Activated gamma-delta T cell treated with Interleukin-2 at 50 U/mL for 16 hours (primary cell): ENCODE data around the gene GNPNAT1.

Experiments
- DNase-seq: peaks from one replicate; pipeline ENCODE4 v3.0.0-alpha.2; 2020

The GNPNAT1 gene

DNA sequence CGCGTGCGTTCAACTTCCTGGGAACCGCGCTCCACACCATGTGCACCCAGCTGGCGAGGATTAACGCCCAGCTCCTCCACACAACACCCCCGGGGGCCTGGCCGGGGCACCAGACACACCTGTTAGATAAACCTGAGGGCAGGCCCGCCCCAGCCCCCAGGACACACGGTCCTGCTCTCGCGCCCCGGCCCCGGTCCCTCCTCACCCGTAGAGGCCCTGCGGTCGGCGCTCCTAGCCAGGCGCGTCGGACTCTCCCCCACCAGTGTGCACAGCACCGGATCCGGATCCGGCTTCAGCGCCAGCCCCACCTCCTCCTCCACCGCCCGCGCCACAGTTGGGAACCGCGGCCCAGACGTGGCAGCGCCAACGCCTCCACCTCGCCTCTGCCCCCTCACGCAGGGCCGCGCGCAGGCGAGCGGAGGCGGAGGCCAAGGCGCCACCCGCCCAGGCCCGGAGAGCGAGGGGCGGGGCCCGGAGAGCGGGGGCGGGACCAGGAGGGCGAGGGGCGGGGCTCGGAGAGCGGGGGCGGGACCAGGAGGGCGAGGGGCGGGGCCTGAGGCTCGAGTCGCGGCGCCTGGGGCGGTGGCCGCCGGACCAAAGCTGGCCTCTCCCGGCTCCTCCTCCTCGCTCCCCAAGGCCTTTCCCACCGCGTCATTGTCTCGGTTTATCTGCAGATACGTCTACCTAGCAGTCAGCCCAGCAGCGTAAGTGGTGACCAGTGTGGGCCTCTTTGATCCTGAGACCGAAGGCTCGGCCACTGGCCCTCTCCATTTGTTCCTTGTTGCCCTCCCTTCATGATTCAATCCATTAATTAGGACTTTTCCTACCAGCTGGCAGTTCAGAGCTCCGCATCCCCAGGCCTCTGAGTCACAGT lies at the start of gene GNPNAT1:
GNPNAT1 (minus strand) TSS at position 385 of the 874 bp plus-strand sequence. CDS start 6,957 bp downstream, outside the sequence.
- DNase-seq, result peak; percentile 87

DNA sequence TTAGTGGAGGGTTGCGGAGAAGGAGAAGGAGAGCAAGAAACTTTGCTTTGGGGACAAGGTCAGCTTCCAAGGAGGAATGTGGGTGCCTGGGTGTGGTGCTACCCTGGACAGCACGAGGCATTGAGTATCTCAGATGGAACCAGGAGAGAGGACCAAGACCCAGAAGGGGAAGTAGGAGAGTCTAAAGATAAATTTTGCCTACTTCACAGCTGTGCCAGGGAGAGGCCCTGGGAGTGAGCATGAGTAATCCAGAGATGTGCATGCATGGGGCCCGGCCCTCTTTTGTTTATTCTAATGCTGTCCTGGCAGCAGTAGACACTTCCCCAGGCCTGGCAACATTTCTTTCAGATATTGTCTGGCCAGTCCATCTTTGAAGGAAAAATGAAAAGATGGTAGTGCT lies 49.5 kb upstream of the GNPNAT1 start:
- DNase-seq, result no peak

DNA sequence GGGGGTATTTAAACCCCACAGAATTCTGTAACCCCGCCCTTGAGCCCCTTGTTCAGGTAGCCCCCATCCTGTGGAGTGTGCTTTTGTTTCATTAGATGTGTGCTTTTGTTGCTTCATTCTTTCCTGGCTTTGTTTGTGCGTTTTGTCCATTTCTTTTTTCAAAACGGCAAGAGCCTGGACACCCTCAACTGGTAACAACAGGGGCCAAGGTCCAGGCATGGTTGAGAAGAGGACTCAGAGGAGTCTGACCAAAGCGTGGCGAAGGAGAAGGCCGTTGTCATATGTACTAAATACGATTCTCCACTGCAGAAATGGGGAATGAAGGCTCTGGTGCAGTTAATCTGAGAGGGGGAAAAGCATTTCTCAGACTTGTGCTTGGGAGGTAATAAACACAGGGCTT lies 46.0 kb upstream of the GNPNAT1 start:
- no peak for DNase-seq

DNA sequence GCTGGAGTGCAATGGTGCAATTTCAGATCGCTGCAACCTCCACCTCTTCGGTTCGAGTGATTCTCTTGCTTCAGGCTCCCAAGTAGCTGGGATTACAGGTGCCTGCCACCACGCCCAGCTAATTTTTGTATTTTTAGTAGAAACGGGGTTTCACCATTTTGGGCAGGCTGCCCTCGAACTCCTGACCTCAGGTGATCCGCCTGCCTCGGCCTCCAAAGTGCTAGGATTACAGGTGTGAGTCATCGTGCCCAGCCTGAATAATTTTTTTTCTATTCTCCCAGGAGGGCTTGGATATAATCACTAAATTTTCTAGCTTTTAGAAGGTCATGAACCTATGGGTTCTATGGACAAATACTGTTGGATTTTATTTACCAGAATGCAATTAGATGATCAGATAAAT lies 44.7 kb upstream of the GNPNAT1 start:
- DNase-seq, result no peak

DNA sequence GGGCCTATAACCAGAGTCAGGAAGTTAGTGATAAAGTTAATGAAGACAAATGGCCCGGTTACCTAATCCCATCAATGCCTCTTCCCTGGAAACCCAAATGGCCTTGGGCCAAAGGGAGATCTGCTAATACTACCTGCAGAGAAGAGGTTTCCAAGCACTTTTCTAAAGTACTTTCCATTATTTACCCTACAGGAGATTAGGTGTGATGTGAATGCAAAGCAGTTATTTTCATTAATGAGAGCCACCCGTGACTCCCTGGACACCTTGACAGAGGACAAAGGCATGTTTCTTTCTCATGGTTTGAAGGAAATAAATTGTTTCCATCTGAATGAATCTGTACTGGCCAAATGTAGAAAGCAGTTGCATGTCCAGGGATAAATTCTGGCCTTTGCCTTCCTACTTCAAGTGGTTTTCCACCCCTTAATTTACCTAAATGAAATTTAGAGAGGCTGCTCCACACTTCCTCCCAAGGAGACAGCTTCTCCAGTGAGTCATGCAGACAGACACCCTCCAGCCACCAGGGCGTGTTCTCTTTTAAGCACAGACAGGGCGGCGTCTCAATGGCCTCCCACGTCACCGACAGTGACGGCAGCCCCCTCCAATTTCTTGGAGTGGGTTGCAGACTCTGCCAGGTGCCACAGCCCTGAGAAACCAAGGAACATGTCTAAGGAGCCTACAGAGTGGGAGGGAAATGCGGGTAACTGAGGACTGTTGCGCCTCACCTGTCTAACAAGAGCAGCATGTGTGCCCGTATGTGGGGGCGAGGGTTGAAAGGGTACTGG lies 43.9 kb upstream of the GNPNAT1 start:
- no peak for DNase-seq

DNA sequence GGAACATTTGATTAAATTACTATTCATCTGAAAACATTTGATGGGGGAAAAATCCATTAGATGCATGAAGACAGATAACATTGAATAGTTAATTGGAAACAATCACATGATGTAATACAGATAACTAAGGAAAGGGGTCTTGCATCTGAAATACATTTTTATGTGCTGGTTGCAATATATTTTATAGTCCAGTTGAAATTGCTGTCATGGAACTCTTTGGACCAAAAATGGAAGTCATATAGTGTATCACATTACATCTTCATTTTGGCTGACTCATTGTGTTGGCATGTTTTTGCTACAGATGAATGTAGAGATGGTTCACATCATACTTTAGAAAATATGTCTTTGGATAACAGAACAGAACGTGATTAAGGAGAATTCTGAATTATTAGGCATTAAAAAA lies 43.0 kb upstream of the GNPNAT1 start:
- no peak for DNase-seq

DNA sequence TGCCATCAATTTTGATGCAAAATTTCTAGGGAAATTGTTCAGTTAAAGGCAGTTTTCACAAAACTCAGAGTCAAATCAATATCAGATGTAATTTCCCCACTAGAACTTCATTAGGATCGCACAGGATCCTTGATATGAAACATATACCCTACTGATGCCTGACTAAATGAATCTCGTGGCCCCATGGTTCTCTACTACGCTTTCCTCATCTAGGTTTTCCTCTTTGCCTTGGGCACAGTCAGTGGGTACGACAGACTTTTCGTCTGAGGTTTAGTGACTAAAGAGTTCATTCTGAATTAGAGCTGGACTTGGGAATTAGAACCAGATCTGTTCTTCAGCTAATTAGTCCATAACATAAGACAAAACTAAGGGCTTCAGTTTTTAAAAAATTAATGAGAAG lies 42.5 kb upstream of the GNPNAT1 start:
- DNase-seq, result no peak

DNA sequence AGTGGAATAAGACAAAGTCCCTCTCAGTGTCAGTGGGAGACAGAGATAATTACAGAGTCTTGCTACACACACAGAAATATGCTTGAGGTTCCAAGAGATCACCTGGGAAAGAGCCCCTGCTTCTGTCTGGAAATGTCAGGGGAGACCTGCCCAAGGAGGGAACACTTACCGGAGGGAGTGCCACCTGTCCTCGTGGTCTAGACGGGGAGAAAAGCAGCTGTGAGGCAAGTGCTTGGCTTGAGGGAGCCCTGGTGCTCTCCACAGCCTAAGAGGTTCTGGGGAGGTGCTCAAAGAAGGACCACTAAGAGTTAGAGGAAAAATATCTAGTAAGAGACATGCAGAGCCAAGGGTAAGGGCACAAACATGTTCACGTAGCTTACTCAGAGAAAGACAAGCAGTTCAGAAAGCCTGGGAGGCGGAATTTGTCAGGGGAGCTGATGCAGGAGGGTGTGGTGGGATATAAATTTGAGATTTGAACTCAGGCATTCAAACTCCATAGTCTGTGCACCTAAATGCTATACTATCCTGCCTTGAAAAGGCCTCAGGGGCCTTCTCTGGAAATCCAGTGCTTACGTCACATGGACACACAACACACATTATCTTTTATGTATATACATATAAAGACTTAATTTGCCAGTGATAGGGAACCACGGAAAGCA lies 38.2 kb upstream of the GNPNAT1 start:
- DNase-seq, result no peak

DNA sequence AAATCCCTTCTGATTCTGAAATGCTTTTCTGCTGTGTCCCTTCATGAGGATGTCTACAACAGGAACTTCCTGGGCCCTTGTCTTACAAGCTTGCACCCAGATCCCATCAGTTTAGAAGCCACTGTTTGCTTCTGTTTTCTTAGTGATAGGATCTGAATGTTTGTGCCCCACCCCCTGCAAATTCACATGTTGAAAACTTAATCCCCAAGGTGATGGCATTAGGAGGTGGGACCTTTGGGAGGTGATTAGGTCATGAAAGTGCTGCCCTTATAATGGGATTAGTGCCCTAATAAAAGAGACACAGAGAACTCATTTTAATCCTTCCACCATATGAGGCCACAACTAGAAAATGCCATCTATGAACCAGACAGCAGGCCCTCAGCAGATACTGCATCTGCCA lies 36.0 kb upstream of the GNPNAT1 start:
- DNase-seq, result no peak

DNA sequence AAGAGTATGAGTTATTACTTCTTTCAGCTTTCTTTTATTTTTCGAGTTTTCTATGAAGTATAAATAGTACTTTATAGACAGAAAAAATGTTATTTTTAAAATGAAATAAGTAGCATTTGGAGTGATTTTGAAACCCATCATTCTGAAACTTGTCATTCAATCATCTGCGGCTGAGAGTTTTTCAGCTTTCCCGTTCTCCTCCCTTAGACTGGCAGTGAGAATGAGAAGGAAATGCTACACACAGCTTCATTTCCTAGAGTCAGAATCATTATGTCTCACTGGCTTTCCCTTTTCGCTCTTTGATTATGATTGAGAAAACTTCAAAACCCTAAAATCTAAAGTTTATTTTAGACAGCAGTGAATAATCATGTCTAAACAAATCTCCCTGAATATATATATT lies 33.7 kb upstream of the GNPNAT1 start:
- no peak for DNase-seq

DNA sequence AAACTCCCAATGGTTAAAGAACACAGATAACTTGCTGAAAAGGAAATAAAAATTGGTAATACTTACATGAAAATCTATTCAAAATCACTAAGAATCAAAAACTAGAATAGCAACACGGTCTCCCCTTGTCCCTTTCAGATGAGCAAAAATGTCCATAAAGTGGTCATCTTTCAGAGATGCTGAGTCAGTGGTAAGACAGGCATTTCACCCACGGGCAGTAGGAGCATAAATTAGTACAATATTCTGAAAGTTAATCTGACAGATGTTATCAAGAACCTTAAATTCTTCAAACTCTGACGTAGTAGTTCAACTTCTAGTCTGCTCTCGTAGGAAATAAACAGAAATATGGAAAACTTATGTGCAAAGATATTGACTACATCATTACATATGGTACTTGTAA lies 33.1 kb upstream of the GNPNAT1 start:
- DNase-seq, result no peak

DNA sequence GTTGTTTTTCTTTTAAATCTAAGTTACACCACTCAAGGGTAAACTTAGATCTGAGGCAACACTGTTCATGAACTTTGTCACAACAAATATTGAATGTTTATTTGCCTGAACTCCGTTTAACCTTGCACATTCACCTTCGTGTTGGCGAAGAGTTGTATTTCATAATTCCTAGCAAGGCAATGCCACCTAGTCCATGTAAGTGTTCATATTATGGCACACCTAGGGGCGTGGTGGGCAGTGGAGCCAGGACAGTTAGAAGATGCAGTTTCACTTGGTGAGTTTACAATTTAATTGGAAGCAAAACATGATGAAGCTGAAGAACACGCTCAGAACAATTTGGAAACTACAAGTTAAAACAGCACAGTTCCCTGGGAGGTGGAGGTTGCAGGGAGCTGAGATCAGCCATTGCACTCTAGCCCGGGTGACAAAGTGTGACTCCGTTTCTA lies 30.4 kb upstream of the GNPNAT1 start:
- no peak for DNase-seq

DNA sequence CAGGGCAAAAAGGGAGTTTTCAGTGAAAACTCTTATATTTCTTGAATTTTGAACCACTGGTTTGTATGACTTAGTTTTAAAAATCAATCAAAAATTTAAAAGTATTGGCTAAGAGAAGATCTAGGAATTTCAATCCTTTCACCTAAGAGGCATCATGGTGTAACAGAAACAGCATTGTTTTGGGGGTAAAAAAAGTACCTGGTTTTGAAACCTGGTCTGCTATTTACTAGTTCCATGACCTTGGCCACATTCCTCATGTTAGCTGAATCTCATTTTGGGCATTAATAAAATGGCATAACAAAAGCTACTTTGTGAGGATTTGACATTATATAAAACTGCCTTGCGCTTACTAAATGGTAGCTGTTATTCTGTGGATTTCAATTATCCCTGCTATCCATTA lies 16.7 kb upstream of the GNPNAT1 start:
- DNase-seq, result no peak

DNA sequence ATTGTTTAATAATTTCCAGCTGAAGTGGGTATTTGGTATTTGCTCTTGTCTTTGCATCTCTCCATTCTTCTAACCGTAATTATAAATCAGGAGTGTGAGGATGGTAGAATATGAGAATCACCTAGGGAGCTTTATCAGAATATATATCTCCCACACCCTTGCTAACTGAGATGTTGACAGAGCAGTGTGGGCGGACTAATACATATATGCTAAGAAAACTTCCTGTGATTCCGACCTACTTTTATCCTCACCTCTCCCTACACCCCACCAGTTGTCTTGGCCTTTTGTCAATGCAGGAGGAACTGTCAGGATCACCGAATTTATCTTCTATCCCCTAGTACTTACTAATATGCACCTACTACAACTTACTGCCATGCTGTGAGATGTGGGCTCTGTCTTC lies 14.7 kb upstream of the GNPNAT1 start:
- no peak for DNase-seq

DNA sequence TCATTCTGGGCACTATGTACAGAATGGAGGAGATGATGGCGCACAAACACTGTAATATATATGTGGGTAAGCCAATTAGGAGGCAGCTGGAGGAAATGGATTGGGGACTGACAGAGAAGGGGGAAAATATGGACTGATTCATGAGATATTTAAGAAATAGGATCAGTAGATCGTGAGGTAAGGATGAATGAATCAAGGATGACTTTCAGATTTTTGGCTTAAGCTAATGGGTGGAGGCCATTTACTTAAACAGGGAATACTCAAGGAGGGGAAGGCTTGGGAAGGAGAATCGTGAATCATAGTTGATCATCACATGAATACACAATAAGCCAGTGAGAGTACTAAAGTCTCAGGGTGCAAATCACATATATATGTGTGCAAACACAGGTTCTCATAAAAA lies 11.2 kb upstream of the GNPNAT1 start:
- no peak for DNase-seq

DNA sequence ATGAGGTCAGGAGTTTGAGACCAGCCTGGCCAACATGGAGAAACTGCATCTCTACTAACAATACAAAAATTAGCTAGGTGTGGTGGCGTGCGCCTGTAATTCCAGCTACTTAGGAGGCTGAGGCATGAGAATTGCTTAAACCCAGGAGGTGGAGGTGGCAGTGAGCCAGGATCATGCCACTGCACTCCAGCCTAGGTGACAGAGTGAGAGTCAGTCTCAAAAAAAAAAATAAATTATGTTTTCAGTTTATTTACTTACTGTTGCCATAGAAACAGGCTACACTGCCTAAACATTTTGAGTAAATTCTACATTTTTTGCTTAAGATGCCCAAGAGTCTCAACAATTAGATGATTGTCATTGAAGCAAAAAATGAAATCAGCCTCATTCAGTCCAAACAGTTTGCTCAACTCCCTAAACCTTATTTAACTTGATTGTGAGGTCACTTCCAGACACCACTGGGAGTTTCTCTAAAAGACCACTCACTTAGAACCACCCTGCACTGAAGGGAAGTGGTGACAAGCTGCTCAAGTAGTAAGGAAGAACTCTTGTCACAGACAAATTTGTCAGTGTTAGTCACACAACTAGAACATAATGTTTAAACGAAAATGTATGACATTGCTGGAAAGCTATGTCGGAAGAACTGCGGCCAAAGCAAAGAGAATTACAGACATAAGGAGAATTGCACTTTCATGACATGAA lies 9.8 kb upstream of the GNPNAT1 start:
- no peak for DNase-seq

DNA sequence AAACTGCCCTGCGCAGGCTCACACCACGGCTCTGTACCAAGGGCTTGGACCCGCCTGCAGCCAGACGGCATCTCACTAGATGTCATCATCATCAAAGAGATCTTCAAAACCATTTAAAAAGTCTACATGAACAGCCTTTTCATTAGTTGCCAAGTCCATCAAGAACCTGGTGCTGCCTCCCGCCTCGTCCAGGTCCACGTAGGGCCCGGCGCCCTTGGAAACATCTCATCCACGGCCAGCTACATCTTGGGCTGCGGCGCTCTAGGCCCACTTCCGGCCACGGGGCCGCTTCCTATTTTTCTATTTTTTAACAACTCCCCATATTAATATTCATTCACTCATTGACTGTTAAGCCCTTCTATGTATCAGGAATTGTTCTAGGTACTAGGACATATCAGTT lies 7.4 kb upstream of the GNPNAT1 start:
- no peak for DNase-seq

DNA sequence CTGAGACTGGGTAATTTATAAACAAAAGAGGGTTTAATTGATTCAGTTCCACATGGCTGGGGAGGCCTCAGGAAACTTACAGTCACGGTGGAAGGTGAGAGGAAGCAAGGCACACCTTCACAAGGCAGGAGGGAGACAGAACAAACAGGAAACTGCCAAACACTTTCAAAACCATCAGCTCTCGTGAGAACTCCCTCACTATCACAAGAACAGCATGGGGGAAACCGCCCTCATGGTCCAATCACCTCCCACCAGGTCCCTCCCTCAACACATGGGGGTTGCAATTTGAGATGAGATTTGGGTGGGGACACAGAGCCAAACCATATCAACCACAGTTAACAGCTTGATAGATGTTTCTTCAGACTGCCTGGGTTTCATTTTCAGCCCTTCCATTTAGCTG lies 6.2 kb upstream of the GNPNAT1 start:
- DNase-seq, result no peak

DNA sequence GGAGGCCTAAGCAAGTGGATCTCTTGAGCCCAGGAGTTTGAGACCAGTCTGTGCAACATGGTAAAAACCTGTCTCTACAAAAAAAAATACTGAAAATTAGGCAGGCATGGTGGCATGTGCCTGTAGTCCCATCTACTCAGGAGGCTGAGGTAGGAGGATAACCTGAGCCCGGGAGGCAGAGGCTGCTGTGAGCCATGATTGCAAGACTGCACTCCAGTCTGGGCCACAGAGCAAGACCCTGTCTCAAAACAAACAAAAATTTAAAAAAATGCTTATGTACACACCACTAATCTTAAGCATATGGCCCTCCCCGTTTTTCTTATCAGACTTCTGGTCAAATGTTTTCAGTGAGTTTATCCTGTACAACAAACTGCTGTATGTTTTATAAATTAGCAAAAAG lies 1.7 kb upstream of the GNPNAT1 start:
- no peak for DNase-seq

DNA sequence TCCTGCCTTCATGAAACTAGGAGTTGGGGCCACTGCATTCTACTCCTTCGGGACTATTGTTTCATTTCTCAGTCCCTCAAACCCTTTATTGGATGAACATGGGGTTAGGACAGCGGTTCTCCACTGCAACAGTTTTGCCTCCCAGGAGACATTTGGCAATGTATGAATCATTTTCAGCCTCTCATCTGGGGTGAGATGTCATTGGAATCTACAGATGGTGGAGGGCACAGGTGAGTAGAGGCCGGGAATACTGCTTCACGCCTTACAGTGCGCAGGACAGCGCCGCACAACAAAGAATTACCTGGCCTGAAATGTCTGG lies 649 bp upstream of the GNPNAT1 start:
- DNase-seq, result no peak

DNA sequence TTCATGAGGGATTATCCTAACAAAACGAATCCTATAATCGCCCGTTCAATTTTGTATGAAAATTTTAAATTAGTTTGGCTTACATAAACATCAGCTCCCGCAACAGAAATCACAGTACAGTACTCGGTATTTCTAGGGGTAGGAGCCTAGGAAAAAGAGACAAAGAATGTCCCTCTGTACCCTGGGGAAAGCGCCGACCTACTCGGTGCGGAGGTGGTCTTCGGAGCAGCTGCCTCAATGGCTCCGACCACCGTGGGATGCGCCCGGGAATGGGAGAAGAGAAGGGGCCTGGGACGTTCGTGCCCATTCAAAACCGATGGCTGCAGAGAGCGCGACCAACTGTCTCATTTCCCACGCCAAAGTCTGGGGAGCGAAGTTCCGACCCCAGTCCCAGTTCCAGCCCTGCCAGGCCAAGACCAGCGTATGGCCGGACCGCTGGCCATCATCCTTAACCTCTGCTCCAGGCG lies 618 bp downstream of the GNPNAT1 start:
- no peak for DNase-seq

DNA sequence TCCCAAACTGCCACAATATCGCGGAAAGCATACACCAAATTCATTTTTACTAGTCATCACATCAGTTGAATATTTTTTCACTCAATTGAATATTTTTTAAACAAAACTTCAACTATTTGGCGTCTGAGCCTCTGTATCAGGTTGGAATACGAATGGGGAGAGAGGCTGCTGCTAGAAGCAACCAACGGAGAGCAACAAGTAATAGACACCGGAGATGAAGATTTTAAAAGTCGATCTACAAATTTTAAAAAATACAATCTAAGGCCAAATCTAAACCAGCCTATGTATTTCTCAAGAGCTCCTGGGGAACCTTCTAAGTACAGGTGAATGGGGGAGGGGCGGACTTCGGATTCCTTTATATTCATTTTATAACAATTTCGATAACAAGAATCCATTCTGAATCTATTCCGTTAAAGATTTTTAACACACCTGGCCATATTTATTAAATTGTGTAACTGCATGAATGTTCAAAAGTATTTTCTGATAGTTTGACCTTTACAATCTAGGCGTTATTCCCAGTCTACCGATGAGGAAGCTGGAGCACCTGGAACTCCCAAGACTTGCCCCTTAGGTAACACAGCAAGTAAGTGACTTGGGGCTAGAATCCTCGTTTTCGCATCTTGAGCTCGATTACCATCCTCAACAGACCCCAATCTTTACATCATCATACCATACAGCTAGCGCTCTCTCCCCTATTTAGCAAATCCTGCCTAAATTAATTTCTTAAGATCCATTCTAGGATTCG lies 1.2 kb downstream of the GNPNAT1 start:
- DNase-seq, result no peak
